Fibroblast of villous mesenchyme (primary cell): ENCODE results near the gene TAB2. TPM values are rescaled to one million over a fixed set of nuclear protein-coding genes. Genes with fewer than 3 reads are reported as not detected.

ENCODE experiments used
- DNase-seq: peaks from one replicate; pipeline ENCODE4 v3.0.0-alpha.2; 2010; ENCODE audit warnings: low read depth
- H3K4me3 ChIP-seq: 2 replicates; pipeline ENCODE4 v1.5.1; 2011; ENCODE audit warnings: low read depth, mild to moderate bottlenecking, low read length
- total RNA-seq: library from RNA; depleted of rRNA; stranded (reverse); fragments of >200 nt; gene quantifications from 2 replicates; pipeline ENCODE4 v1.2.3, GENCODE V29; 2012
- TF ChIP-seq, protein P1 (sequence below): IDR thresholded peaks from 2 replicates; pipeline ENCODE4 v1.5.1; 2012; ENCODE audit warnings: low read depth, mild to moderate bottlenecking, low read length; ENCODE audit not compliant: insufficient read depth

TAB2 gene
- total RNA-seq, 1 donor = 36.3 TPM

DNA sequence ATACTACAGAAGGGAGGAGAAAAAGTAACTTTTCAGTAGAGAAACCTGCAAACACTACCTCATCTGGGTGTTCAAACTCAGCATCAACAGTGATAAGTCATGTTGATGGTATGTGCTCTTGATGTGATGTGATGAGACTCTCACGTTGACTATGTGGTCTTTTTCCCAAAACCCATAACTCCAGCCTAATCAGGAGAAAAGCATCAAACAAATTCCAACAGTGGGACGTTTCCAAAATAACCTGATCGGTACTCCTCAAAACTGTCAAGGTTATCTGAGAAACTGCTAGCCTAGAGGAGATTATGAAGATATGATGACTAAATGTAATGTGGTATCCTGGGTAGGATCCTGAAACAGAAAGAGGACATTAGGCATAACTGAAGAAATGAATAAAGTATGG is 41.9 kb upstream of the TAB2 start:
- TF ChIP-seq, protein P1, sequence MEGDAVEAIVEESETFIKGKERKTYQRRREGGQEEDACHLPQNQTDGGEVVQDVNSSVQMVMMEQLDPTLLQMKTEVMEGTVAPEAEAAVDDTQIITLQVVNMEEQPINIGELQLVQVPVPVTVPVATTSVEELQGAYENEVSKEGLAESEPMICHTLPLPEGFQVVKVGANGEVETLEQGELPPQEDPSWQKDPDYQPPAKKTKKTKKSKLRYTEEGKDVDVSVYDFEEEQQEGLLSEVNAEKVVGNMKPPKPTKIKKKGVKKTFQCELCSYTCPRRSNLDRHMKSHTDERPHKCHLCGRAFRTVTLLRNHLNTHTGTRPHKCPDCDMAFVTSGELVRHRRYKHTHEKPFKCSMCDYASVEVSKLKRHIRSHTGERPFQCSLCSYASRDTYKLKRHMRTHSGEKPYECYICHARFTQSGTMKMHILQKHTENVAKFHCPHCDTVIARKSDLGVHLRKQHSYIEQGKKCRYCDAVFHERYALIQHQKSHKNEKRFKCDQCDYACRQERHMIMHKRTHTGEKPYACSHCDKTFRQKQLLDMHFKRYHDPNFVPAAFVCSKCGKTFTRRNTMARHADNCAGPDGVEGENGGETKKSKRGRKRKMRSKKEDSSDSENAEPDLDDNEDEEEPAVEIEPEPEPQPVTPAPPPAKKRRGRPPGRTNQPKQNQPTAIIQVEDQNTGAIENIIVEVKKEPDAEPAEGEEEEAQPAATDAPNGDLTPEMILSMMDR = no peak
- H3K4me3 ChIP-seq = no peak overlapping the region
- DNase-seq = no peak

DNA sequence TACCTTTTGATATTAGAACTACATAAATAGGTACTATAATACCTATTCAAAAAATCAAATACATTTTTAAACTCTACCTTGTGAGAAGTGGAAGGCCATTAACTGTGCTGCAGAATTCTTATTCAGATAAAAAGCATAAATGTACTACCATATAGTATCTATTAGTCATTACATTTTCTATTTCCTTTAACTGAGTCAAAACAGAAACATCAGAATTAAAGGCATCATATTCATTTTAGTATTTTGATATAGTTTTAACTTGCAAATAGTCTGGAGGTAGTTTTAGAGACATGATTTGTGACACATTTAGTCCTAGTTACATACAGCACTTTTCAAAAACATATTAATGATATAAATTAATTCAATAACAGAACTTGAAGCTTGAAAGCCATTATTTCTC is 39.9 kb upstream of the TAB2 start:
- DNase-seq = no peak
- TF ChIP-seq, protein P1 = no peak
- H3K4me3 ChIP-seq = no peak overlapping the region

DNA sequence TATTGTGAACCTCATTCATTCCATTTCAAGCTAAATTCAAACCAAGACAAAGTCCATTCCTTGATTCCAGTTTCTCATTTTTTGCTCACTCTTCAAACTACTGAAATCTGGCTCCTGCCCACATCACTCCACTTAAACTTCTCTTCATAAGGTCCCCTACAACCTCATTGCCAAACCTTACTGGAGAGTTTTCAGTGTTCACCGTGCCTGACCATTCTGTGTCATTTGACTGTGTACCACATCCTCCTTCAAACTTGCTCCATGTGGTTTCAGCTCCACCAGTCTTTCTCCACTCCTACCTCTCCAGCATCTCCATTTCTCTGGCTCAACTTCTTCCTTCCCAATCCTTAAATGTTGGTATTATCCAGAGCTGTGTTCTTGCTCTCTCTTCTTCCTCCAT is 38.5 kb upstream of the TAB2 start:
- H3K4me3 ChIP-seq = no peak overlapping the region
- TF ChIP-seq, protein P1 = no peak
- DNase-seq = no peak

DNA sequence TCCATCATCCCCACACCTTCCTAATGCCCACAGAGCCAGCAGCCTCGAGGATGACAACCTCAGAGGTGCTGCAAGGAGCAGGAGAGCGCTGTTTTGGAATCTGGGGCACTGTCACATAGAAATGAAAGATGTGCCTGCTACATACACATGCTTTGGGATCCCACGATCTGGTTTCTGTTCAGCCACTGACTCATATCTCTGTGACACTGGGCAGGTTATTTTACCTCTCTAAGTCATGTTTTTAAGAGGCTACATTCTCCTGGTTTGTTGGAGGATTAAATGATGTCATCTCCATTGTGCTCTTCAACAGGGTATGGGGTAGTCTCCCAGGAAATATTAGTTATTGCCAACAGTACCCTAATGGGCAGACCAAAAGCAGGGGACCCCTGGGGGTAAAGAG is 32.6 kb upstream of the TAB2 start:
- H3K4me3 ChIP-seq = no peak overlapping the region
- DNase-seq = no peak
- TF ChIP-seq, protein P1 = no peak

DNA sequence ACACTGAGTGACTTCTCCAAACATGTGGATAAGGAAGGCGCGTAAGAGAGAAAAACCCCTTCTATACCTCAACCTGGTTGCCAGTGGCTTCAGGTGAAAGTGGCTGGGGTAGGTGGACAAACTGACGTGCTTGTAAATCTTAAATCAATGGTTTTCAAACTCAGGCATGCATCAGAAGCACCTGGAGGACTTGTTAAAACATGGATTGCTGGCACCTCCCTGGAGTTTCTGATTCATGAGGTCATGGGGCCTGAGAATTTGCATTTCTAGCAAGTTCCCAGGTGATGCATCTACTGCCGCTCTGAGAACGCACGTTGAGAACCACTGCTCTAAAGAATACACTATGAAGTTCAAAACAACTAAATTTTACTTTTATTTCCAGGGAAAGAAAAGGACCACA is 31.9 kb upstream of the TAB2 start:
- DNase-seq = no peak
- TF ChIP-seq, protein P1 = no peak
- H3K4me3 ChIP-seq = no peak overlapping the region

DNA sequence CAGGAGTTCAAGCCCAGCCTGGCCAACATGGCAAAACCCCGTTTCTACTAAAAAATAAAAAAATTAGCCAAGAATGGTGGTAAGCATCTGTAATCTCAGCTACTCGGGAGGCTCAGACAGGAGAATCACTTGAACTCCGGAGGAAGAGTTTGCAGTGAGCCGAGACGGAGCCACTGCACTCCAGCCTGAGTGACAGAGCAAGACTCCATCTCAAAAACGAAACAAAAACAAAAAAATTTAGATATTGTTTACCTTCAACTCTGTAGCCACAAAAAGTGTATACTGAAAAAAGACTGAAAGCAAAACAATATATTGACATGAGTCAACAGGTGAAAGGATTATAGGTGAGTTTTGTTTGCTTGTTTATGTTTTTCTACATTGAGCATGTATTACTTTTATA is 30.6 kb upstream of the TAB2 start:
- no peak for DNase-seq
- no peak overlapping the region for H3K4me3 ChIP-seq
- TF ChIP-seq, protein P1 = no peak

DNA sequence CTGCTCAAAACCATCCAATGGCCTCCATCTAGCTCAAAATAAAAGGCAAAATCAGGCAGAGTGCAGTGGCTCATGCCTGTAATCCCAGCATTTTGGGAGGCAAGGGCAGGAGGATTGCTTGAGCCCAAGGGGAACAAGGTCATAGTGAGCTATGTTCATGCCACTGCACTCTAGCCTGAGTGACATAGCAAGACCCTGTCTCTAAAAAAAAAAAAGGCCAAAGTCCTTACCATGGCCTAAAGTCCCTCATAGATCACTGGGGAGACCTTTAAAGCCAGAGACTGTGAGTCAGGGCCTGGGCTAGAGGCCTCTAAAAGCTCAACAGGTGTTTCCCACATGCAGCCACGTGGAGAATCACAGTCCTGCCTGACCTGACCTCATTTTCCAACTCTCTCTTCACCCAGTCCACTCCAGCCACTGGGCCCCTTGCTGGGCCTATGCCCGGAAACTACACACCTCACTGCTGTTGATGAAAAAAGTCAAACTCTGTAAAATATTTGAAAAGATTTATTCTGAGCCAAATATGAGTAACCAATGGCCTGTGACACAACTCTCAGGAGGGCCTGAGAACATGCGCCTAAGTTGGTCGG is 28.2 kb upstream of the TAB2 start:
- DNase-seq = no peak
- no peak overlapping the region for H3K4me3 ChIP-seq
- TF ChIP-seq, protein P1 = no peak
